ENCODE results near the gene GDF7.

Gene GDF7

DNA sequence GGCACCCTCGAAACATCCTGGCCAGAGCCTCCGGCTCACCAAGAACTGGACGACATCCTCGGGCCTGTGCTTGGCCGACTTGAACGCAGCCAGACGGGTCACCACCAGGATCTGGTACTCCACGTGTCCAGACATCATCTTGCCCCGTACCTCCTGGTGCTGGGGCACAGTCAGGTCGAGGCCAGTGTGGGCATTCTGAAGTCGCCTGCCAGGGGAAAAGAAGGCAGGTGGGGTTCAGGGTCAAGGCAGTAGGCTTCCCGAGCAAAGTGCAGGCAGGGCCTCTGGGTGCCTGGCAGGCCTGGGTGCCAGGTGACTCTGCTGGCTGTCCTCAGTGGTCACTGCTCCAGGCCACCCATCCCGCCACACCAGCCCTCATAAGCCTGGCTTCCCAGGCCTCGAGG is 21.6 kb upstream of the GDF7 start:
- DNase-seq (ENCODE audit: low spot score) = no peak

DNA sequence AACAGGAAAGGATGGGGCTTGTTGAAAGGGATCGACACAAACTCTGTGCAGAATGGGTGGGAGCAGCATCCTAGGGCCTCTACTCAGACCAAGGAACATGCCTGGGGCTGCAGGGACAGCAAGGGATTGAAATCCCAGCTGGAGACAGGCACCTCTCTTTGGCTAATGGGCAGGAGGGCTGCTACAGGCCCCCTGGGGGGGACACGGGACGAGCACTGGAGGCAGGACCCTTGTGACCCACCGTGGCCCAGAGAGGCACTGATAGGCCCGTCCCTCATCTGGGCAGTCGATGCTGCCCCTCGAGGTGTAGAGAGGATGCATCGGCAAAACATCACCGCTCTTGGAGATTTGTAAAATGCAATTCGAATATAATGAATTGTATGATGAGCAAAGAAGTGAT is 21.2 kb upstream of the GDF7 start:
- no peak for DNase-seq (ENCODE audit: low spot score)

DNA sequence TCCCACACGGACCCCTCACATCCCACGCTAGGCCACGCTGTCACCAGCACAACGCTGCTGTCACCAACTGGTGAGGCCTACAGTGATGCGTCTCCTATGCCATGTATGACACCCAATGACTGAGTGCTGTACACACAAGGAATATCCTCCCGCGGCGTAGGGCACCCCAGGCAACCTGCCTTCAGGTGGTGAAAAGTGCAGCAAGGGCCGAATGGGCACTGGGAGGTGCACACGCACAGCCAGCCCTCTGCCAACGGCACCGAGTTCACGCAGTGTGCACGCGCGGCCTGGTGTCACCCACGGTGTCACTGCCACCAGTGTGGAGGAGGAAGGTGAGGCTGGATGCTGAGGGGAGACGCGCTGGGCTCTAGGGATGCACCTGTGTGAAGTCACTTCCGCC is 20.5 kb upstream of the GDF7 start:
- DNase-seq (ENCODE audit: low spot score) = no peak

DNA sequence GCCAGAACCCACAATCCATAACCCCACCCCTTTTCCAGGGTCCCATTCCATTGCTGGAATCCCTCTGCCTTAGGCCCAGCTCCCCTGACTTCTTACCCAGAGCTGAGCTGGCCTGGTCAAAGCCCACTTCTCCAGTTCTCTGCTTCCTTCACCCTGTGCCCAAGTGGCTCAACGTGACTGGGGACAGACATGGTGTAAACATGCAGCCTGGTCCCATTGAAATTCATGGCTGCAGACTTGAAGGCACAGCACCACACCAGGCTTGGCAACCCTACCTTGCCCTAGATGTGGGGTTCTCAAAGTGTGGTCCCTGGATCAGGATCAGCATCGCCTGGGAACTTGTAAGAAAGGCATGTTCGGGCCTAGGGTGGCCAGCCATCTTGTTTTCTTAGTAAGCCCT is 19.7 kb upstream of the GDF7 start:
- no peak for DNase-seq (ENCODE audit: low spot score)

DNA sequence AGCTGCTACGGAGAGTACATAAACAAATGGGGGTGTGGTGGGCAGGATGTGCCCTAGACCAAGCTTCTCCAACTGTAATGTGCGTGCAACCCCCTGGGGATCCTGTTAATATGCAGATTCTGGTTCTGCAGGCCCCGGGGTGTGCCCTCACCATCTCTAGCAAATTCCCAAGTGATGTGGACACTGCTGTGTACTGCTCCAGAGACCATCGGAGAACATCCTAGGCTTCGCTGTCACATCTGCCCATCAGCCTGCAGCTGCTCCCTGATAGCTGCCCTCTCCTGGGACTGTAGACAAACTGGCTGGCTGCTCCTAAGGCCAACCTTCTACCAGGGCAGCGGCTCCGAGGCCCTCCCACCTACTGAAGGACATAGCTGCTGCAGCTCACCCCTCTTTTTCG is 19.2 kb upstream of the GDF7 start:
- no peak for DNase-seq (ENCODE audit: low spot score)

DNA sequence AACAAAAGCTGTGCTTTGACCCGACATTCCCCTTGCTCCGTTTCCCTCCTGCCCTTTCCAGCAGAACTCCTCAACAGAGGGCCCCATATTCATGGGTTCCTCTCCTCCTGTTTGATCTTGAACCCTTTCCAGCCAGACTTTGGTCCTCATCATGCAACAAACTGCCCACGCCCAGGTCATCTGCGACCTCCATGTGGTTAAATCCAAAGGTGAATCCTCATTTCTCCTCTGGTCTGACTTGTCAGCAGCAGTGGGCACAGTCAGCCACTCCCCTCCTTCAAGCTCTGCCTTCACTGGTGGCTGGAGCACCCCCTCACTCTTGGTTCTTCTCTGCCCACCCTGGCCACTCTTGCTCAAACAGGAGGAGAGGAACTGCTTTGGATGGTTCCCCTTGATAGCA is 18.7 kb upstream of the GDF7 start:
- DNase-seq (ENCODE audit: low spot score) = no peak

DNA sequence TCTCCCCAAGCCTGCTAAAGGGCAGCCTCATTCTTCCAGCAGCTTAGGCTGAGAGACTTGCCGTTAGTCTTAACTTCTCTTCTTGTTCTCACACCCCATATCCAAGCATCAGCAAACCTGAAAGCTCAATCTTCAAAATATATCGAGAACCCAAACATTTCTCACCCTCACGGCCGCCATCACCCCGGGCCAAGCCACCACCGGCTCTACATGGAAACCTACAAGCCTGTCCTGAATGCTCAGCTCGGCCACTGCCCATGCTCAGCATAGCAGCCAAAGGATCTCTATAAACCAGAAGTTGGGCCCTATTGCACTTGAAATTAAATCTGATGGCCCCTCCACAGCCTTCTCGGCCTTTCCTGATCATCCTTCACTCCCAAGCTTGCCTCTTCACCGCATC is 18.1 kb upstream of the GDF7 start:
- DNase-seq (ENCODE audit: low spot score) = no peak

DNA sequence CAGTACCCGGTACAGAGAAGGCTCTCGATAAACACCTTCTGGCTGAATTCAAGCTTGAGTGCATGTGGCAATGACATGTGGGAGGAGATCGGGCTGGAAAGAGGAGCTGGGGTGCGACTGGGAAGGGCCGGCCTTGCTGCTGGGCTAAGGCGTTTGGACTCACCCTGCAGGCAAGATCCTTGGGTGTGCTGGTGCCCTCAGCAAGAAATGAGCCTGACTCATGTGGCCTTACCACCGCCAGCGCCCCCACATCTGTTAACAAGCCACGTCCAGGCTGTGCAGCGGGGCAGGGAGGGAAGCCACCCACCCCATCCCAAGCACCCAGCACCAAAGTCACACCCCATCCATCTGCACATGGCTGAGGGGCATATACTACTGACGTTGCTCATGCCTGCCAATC is 17.4 kb upstream of the GDF7 start:
- no peak for DNase-seq (ENCODE audit: low spot score)

DNA sequence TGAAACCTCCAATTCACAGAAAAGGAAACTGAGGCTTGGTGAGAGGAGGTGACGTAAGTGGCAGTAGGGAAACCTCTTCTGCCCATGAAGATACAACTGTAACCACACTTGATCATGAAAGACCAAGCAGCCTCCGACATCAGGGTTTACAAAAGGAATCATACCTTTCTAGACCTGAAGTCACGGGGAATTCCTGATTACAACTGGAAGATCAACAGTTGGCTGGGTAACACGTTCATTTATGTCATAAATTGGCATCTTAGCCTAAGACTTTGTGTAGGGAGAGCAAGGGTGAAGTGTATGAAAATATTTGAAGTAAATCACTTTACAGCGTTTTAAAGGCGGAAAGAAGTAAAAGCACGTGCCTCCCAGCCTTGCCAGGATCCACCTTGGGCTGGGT is 17.0 kb upstream of the GDF7 start:
- DNase-seq (ENCODE audit: low spot score) = no peak

DNA sequence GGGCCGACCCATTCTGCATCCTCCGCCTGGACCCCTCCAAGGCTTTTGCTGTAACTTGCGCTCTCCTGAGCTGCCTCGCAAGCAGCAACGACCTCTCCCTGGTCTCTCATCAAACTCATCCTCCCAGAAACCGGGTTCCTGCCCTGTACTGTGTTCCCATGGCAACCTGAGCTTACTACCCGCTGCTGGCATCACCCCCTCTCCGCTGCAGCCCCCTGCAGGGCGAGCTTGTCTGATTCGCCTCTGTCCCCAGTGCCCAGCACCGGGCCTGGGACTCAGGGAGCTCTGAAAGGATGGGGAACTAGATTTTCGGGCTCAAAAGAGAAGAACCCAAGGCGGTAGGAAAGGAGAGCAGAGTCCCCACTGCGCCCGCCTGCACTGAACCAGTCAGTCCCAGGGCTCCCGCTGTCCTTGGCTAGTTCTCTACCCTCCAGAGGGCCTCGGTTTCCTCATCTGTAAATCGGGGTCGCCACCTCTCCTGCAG is 16.5 kb upstream of the GDF7 start:
- peak; percentile 32 for DNase-seq (ENCODE audit: low spot score)

DNA sequence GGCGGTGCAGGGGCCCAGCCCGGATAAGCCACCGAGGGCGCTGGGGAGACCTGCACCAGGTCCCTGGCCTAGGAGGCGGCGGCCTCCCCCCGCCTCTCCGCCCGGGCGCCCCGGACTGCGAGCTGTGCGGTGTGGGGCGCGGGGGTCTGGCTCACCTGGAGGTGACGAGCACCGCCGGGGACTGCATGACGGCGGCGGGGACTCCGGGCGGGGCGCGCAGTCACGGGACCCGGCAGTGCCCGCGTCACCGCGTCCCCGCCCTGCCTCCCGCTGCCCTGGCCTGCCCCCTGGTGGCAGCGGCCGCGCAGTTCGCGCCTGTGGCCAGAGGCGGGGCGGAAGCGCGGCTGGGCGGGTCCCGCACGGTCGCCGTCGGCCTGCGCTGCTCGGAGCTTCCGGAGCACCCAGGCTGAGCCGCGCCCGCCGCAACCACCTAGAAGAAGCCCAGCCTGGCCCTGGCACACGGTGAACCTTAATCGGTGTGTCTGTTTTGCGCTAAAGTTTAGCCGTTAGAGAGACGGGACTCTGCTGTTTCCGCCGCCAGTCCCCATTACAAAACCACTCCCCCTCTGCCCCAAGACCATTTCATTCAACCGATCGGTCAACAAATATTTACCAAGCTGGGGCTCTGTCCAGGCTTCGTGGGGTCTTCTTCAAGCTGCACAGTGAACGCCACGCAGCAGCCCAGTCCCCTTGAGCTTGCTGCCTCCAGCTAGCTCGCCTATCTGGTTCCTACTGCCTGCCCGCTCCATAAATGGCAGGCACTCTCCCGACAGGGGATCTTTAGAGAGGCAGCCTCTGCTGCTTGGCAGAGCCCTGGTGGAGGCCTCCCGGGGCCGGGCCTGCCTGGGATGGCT is 15.8 kb upstream of the GDF7 start, which contains the start of gene HS1BP3:
Gene HS1BP3 (minus strand): TSS at position 222 of the 854 bp plus-strand sequence. CDS start 35 bp downstream, at position 187.
- peak; percentile 90 for DNase-seq (ENCODE audit: low spot score)

DNA sequence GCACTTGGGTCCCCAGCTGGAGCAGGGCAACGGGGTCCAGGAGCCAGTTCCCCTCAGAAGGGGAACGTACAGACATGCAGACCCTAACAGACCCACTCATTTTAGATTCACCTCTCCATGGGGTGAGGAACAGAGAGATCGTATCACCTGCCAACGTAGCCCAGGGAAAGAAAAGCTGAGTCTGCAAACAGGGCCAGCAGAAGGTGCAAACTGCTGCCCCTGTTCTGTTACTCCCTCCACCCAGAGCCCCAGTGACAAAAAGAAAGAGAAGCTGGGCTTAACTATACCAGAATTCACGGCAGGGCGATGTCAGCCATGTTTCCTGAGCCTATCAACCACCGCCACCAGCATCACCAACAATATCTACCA is 15.2 kb upstream of the GDF7 start:
- DNase-seq (ENCODE audit: low spot score) = no peak

DNA sequence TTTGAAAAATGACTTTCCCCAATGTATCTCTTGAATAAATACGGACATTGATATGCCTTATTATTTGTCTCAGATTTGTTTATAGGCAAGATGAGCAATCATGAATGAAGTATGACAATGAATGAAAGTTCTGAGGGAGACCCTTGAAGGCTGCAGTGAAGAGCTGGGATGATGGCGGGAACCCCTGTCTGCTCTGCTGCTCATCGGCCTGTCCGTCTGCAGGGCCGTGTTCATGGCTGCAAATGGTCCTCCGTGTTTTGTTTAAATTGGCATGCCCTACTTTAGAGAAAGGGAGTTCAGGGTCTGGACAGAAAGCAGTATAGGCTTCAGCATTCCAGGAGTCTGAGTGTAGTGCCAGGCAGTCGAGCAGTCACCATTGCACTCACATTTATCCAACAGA is 14.8 kb upstream of the GDF7 start:
- no peak for DNase-seq (ENCODE audit: low spot score)

DNA sequence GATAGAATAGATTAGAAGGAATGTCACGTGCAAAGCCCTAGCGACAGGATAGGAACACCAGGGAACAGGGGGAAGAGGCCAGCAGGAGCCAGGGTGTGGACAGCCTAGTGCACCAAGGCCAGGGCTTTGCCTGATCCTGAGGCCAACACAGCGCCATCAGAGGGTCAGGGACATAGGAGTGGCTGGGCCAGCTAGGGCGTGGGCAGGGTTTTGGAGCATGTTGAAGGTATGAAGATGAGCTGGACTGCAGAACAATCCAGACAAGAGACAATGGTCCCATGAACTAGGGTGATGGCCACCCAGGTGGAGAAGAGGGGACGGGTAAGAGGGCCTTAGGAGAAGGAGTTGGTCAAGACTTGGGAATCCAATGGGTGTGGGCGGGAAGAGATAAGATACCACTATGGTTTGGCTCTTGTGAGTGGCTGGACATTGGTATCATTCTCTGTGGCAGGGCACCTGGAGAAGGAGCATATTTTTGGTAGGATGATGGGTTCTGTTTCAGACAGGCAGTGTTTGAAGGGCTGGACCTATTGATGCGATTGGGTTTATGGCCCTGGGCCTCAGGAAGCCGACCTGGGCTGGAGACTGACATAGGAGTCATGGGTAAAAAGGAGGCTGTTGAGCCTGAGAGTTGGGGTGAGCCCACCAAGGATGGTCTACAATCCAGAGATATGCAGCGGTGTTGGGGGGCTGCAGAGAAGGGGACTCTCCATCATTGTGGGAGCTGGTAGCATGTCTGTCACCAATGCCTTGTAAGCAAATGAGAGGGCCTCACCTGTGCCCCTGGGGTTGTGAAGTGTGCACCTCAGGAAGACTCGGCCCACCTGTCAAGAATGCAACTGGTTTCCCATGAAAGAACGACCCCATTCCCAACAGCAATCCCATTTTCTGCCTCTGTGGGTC is 14.0 kb upstream of the GDF7 start:
- DNase-seq (ENCODE audit: low spot score) = no peak

DNA sequence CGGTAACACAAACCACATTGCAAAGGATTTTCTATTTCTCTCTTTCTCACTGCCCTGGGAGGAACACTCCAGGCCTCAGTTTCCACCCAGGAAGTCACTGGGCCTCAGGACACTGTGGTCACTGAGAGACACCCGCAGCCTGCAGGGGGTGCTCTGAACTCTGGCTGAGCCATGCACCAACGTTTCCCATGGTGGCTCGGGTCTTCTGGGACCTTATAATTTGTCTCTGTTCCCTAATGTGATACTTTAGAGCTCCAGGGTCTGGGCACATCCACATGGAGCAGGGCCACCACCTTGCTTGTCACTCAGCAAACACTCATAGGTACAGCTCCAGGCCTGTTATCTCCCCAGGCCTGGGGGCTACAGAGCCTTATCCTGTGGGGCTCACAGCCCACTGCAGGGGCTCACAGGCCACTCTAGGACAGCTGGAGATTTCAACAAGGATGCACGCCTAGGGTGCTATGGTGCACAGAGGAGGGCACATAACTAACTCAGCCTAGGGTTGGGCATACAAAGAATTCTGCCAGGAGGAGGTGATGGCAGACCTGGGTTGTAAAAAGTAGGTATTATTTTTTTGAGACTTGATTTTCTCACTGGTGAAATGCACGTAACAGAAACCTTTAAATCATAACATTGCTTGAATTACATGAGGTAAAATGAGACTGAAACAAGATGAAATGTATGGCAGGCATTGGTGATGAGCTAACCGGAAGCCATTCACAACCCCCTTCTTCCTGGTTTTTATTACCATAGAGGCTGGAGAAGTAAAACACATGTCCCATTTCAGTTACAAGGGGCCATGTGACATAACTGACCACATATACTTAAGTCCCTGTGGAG is 13.0 kb upstream of the GDF7 start:
- DNase-seq (ENCODE audit: low spot score) = no peak

DNA sequence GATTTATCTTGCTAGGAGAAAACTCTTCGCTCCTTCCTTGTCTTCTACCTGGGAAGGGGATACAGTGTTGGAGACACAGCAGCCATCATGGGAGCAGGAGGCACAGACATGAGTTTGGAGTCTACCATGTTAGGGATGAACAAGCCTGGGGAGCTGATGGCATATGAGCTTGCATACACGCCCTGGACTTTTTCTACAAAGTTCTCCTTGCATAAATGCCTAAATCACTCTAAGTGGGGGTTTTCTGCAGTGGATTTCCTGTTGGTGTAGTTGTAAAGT is 12.5 kb upstream of the GDF7 start:
- no peak for DNase-seq (ENCODE audit: low spot score)

DNA sequence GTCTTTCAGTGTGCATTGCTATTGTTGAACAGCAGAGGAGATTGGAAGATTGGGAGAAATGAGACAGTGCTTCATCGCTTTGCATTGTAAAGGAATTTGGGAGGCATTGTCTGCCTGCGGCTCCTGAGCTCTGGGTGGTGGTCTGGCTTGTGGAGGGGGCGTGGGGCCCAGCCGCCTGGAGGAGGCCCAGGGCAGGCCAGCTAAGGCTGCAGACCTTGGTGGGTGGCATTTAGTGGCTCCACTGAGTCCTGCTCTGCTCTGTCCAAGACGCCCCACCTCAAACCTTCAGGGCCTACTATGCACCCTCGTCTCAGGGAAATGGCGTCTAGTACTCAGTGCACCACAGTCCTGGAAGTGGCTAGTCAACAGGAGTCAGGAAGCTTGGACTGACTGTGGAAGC is 10.4 kb upstream of the GDF7 start:
- no peak for DNase-seq (ENCODE audit: low spot score)

DNA sequence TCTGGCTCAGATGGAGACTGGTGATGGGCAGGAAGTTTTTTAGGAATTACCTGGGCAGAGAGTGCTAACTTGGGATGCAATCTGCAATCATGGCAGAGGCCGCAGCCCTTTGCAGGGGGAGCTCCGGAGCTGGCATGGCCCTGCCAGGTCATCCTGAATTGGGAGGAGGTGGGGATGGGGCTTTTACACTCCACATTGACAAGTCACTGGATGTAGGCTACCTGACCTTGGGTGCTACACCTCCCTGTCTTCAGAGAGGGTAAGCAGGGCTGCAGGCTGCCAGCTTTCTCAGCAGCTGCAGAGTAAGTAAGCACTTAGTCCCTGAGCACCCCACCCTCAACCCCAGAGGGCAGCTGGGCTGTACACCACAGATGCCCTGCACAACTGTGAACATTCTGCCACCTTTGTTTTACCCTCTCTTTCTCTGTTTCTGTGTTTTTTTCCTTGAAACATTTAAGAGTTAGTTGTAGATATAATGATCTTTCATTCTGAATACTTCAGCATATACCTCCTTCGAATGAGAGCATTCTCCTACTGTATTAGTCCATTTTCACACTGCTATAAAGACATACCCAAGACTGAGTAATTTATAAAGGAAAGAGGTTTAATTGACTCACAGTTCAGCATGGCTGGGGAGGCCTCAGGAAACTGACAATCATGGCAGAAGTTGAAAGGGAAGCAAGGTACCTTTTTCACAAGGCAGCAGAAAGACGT is 9.3 kb upstream of the GDF7 start:
- DNase-seq (ENCODE audit: low spot score) = no peak

DNA sequence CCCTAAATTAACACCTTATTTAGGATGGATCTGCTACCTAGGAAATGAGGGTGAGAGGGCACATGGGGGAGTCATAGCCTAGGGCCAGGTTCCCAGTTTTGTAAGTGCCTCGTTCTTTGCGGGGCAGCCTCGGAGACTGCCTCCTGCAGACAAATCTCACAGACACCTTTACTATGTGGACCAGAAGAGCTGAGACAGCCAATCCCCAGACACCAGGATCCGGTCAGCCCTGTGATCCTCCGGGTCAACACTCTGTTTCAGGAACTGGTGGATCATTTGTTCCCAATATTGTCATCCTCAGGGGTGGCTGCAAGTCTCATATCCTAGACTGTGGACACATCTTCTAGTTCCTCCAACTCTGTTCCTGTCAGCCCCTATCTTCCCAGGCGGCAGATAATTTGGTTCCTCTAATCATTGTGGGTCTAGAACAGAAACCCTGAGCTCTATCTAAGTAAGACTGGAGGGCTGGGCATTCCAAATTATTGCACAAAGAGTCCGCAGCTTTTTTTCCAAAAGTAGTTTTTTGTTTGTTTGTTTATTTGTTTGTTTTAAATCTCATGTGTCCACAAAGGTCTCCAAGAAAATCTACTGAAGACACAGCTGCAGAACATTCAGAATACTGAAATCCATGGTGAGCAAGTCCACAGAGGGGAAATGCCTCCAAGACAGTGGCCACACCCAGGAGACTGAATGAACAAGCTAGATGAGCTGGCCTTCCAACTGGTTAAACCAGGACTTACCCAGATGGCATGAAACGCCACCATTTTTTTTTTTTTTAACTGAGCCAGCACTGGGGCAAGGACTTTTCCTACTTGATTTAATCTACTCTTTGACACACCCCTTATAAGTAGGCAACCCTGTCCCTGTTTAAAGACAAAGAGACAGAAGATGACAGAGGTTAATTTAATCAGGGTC is 6.2 kb upstream of the GDF7 start:
- DNase-seq (ENCODE audit: low spot score) = no peak

DNA sequence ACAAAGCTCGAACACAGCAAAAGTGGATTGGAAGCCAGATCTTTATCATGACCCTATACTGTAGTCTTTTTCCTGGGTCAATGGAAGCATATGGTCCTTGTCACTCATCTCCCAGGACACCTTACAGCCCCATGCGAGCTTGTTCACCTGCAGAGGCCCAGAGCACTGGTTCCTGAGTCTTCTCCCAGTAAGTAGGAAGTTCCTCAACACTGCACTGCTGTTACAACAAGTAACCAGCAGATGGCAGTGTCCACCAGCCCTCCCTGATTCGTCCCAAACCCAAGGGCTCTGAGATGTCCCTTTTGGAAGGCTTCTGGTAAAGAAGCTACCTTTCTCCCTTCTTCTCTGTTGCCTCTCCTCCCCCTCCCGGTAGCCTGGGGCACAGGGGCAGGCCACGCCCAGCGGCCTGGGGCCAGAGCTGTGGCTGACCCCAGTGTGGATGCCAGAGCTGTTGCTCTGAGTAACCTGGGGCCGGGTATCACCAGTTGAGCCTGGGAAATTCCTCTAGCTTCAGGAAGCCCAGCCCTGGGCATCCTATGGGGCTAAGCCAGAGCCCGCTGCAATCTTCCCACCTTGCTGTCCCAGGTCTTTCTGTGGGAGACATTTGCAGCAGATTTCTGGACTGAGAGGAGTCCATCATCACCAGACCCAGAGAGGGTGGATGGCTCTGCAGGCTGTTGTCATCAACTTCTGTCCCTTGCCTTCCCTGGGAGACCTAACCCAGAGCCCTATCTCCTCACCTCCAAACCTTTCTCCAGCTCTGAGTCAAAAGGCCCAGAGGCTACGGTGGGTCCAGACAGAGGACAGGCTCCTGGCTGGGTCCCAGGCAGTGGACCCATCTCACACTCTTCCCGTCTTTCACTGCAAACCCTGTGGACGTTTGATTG is 5.3 kb upstream of the GDF7 start:
- DNase-seq (ENCODE audit: low spot score) = peak; percentile 73

Measured in CD4-positive, alpha-beta T cell treated with Interleukin-15 for 4 hours (primary cell).